ENCODE measurements around the gene STK11IP.

The STK11IP gene

DNA sequence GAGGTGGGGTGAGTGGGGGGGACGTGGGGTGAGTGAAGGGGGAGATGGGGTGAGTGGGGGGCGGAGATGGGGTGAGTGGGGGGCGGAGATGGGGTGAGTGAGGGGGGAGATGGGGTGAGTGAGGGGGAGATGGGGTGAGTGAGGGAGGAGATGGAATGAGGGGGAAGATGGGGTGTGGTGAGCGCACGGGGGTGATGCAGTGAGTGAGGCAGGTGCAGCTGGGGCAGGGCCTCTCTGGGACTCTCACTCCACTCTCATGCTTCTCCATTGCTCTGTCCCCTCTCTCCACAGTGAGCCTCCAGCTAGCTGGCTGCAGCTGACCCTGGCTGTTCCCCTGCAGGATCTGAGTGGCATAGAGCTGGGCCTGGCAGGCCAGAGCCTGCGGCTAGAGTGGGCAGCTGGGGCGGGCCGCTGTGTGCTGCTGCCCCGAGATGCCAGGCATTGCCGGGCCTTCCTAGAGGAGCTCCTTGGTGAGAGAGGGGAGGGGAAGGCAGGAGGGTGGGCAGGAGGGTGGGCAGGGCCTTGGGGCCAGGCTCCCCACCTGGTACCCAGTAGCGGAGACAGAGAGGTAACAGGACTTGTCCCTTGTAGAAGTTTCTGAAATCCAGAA lies 15.9 kb downstream of the STK11IP start:
- Mint-ChIP-seq H3K4me3 (no peak overlapping the region), H3K9me3 (no peaks in the 10 kb centered on the region), H3K4me1 (peaks cover 12% of the 10 kb centered on the region), H3K27ac (peak overlapping the region; percentile 19), H3K36me3 (peaks cover 27% of the 10 kb centered on the region), H3K27me3 (no peaks in the 10 kb centered on the region)
- no peak for DNase-seq (ENCODE audit: low spot score in 2 of 2)
- no peak for ATAC-seq (ENCODE audit: low read depth)

DNA sequence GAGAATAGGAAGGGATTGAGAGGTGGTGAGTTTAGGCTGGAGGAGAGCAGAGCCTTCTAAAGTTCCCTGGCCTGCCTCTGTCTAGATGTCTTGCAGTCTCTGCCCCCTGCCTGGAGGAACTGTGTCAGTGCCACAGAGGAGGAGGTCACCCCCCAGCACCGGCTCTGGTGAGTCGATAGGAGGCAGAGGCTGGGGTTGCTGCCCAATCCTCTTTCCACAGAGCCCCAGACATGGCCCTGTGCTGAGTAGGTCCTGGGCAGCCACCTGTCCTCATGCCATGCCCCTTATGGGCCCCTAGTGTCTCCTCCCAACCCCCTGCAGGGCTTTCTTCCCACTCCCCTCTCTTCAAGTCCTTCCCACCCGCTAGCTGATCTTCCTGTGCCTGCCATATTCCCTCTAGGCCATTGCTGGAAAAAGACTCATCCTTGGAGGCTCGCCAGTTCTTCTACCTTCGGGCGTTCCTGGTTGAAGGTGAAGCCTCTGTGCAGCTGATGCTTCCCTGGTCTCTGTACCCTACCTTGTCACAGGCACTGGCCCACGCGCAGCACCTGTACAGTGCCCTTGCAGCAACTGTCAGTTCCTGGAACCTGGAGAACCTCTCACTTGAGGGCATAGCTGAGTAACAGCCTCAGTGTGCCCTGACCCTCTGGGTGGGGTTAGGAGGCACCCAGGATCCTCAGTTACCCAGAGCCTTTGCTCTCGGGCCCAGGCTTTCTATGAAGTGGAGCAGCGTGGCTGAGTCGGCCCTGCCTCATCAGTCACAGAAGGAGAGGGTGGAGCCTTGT lies 16.6 kb downstream of the STK11IP start:
- no peak overlapping the region for H3K4me3 Mint-ChIP-seq
- no peak overlapping the region for H3K27ac Mint-ChIP-seq
- no peak for ATAC-seq (ENCODE audit: low read depth)
- no peak for DNase-seq (ENCODE audit: low spot score in 2 of 2)
- H3K27me3 Mint-ChIP-seq = no peaks in the 10 kb centered on the region
- H3K9me3 Mint-ChIP-seq = no peaks in the 10 kb centered on the region
- peaks cover 12% of the 10 kb centered on the region for H3K4me1 Mint-ChIP-seq
- peaks cover 26% of the 10 kb centered on the region for H3K36me3 Mint-ChIP-seq

DNA sequence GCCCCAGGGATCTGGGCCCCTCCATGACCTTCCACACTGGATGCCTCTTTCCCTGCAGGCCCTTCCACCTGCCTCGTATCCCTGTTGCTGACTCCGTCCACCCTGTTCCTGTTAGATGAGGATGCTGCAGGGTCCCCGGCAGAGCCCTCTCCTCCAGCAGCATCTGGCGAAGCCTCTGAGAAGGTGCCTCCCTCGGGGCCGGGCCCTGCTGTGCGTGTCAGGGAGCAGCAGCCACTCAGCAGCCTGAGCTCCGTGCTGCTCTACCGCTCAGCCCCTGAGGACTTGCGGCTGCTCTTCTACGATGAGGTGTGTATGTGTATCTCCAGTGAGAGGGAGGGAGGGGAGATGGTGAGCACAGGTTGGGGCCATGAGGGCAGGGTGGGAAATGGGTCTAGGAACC lies 17.4 kb downstream of the STK11IP start:
- Mint-ChIP-seq H3K4me1 (peaks cover 12% of the 10 kb centered on the region), H3K27me3 (no peaks in the 10 kb centered on the region), H3K9me3 (no peaks in the 10 kb centered on the region), H3K27ac (no peak overlapping the region), H3K36me3 (peaks cover 24% of the 10 kb centered on the region), H3K4me3 (no peak overlapping the region)
- ATAC-seq (ENCODE audit: low read depth) (no peak), DNase-seq (ENCODE audit: low spot score in 2 of 2) (no peak)

GRCh38 chr2:219615894-219616293 lies 18.2 kb downstream of the STK11IP start:
- DNase-seq (ENCODE audit: low spot score in 2 of 2) (no peak), ATAC-seq (ENCODE audit: low read depth) (no peak)
- no peaks in the 10 kb centered on the region for H3K27me3 Mint-ChIP-seq
- H3K27ac Mint-ChIP-seq = no peak overlapping the region
- H3K36me3 Mint-ChIP-seq = peaks cover 21% of the 10 kb centered on the region
- H3K9me3 Mint-ChIP-seq = no peaks in the 10 kb centered on the region
- no peak overlapping the region for H3K4me3 Mint-ChIP-seq
- H3K4me1 Mint-ChIP-seq = peaks cover 12% of the 10 kb centered on the region

GRCh38 chr2:219616550-219616949 lies 18.9 kb downstream of the STK11IP start:
- no peak overlapping the region for H3K27ac Mint-ChIP-seq
- H3K4me1 Mint-ChIP-seq = peaks cover 10% of the 10 kb centered on the region

DNA sequence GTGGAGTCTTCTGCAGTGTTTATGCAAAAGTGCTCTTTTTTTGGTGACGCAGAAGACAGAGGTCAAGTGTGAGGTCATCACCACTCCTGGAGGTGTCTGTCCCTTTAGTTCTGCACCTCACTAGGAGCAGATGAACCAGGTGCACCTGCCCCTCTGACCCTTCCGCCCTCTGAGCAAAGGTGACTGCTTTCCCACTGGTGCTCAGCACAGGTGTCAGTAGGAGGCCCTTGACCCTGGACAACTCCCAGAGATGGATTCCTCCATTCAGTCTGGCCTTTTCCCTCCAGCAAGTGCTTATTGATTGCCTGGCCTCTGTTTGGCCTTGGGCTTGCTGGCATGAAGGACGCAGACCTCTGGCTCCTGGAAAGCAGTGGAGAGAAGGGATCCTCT lies 21.1 kb downstream of the STK11IP start:
- no peaks in the 10 kb centered on the region for H3K4me1 Mint-ChIP-seq
- H3K9me3 Mint-ChIP-seq = no peaks in the 10 kb centered on the region
- ATAC-seq (ENCODE audit: low read depth) (no peak), DNase-seq (ENCODE audit: low spot score in 2 of 2) (no peak)
- H3K4me3 Mint-ChIP-seq = no peak overlapping the region
- H3K27me3 Mint-ChIP-seq = peaks cover 7% of the 10 kb centered on the region
- no peak overlapping the region for H3K27ac Mint-ChIP-seq
- H3K36me3 Mint-ChIP-seq = peaks cover 14% of the 10 kb centered on the region

More at GRCh38 chr2:219616550-219616949, 18.9 kb downstream of the STK11IP start:
- DNase-seq (ENCODE audit: low spot score in 2 of 2) = no peak
- no peaks in the 10 kb centered on the region for H3K9me3 Mint-ChIP-seq
- no peak overlapping the region for H3K4me3 Mint-ChIP-seq
- no peak for ATAC-seq (ENCODE audit: low read depth)
- peaks cover 16% of the 10 kb centered on the region for H3K36me3 Mint-ChIP-seq
- H3K27me3 Mint-ChIP-seq = peaks cover 3% of the 10 kb centered on the region

GRCh38 chr2:219619235-219619634 lies 21.6 kb downstream of the STK11IP start:
- Mint-ChIP-seq H3K9me3 (no peaks in the 10 kb centered on the region), H3K4me1 (no peaks in the 10 kb centered on the region), H3K36me3 (peaks cover 13% of the 10 kb centered on the region), H3K4me3 (no peak overlapping the region), H3K27me3 (peaks cover 7% of the 10 kb centered on the region), H3K27ac (no peak overlapping the region)
- ATAC-seq (ENCODE audit: low read depth) (no peak), DNase-seq (ENCODE audit: low spot score in 2 of 2) (no peak)

DNA sequence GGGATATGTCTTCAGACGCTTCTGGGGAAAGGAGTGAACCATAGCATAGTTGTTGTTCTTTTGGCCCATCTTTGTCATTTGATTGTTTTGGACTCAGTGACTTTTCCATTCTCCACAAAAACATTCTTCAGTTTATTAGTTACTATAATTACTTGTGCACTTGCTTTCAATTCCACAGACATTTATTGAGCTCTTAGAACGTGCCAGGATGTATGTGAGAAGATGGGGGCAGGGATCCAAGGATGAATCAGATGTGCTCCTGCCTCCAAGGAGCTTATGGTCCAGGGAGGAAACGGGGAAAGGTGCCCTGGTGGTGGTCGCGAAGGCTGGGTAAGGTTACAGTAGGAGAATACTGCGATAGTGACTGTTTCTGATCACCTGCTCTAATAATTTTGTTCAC lies 22.9 kb downstream of the STK11IP start:
- ATAC-seq (ENCODE audit: low read depth) (no peak), DNase-seq (ENCODE audit: low spot score in 2 of 2) (no peak)
- H3K36me3 Mint-ChIP-seq = peaks cover under 1% of the 10 kb centered on the region
- no peaks in the 10 kb centered on the region for H3K4me1 Mint-ChIP-seq
- peaks cover 9% of the 10 kb centered on the region for H3K27me3 Mint-ChIP-seq
- H3K4me3 Mint-ChIP-seq = no peak overlapping the region
- H3K27ac Mint-ChIP-seq = no peak overlapping the region
- H3K9me3 Mint-ChIP-seq = no peaks in the 10 kb centered on the region

GRCh38 chr2:219621935-219622334 lies 24.3 kb downstream of the STK11IP start:
- H3K4me3 Mint-ChIP-seq = no peak overlapping the region
- H3K36me3 Mint-ChIP-seq = no peaks in the 10 kb centered on the region
- H3K27ac Mint-ChIP-seq = no peak overlapping the region
- peaks cover 18% of the 10 kb centered on the region for H3K27me3 Mint-ChIP-seq
- ATAC-seq (ENCODE audit: low read depth) (no peak), DNase-seq (ENCODE audit: low spot score in 2 of 2) (no peak)
- no peaks in the 10 kb centered on the region for H3K9me3 Mint-ChIP-seq
- no peaks in the 10 kb centered on the region for H3K4me1 Mint-ChIP-seq

DNA sequence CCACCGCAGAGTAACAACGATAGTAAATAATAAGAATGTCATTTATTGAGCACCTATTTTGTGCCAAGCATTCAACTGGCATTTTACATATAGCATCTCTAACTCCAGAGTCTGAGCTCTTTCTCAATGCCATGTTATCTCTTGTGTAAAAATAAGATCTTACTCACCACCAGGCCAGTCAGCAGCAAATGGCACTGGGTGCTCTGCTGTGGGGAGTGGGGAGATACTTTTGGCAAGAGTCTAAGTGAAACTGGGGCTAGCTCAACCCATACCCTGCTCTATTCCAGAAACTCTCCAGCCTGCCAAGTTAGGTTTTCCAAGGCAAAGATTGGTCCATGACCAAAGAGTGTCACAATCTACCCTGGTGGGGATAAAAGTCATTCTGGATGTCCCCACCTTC lies 24.8 kb downstream of the STK11IP start:
- DNase-seq (ENCODE audit: low spot score in 2 of 2) (no peak), ATAC-seq (ENCODE audit: low read depth) (no peak)
- Mint-ChIP-seq H3K36me3 (no peaks in the 10 kb centered on the region), H3K4me1 (no peaks in the 10 kb centered on the region), H3K4me3 (no peak overlapping the region), H3K9me3 (no peaks in the 10 kb centered on the region), H3K27me3 (peaks cover 20% of the 10 kb centered on the region), H3K27ac (no peak overlapping the region)

- H3K36me3 Mint-ChIP-seq = no peaks in the 10 kb centered on the region
- H3K9me3 Mint-ChIP-seq = no peaks in the 10 kb centered on the region
- DNase-seq (ENCODE audit: low spot score in 2 of 2) (no peak), ATAC-seq (ENCODE audit: low read depth) (no peak)
- no peak overlapping the region for H3K4me3 Mint-ChIP-seq
- H3K4me1 Mint-ChIP-seq = peaks cover 8% of the 10 kb centered on the region
- H3K27ac Mint-ChIP-seq = no peak overlapping the region
- H3K27me3 Mint-ChIP-seq = peaks cover 30% of the 10 kb centered on the region
Observed at GRCh38 chr2:219624565-219624964, 26.9 kb downstream of the STK11IP start.

GRCh38 chr2:219625179-219625578 lies 27.5 kb downstream of the STK11IP start:
- Mint-ChIP-seq H3K4me3 (no peak overlapping the region), H3K27ac (no peak overlapping the region), H3K9me3 (no peaks in the 10 kb centered on the region), H3K36me3 (no peaks in the 10 kb centered on the region), H3K27me3 (peaks cover 32% of the 10 kb centered on the region), H3K4me1 (peaks cover 8% of the 10 kb centered on the region)
- ATAC-seq (ENCODE audit: low read depth) (no peak), DNase-seq (ENCODE audit: low spot score in 2 of 2) (no peak)

DNA sequence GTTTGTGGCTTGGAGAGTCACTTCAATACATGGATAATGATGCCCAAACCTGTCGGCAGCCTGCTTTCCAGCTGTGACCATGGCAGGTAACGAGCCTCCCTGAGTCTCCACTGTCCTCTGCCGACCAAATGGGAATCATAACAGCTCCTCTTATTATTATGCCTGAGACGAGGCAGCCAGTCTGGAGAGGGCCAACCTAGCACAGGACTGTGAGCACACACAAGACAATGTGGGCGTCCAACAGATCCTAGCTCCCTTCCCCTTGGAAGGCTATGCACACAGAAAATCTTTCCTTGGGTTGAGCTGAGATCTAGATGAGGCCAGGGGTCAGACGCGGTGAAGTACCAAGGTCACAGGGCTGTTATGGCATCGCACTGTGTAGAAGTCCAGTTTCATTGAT lies 28.9 kb downstream of the STK11IP start:
- H3K9me3 Mint-ChIP-seq = no peaks in the 10 kb centered on the region
- ATAC-seq (ENCODE audit: low read depth) = no peak
- peaks cover 34% of the 10 kb centered on the region for H3K27me3 Mint-ChIP-seq
- no peaks in the 10 kb centered on the region for H3K36me3 Mint-ChIP-seq
- no peak for DNase-seq (ENCODE audit: low spot score in 2 of 2)
- peaks cover 8% of the 10 kb centered on the region for H3K4me1 Mint-ChIP-seq
- peak overlapping the region; percentile 73 for H3K4me3 Mint-ChIP-seq
- H3K27ac Mint-ChIP-seq = no peak overlapping the region

GRCh38 chr2:219627103-219628100 lies 29.7 kb downstream of the STK11IP start, which contains the start of gene SLC4A3:
TSS of gene SLC4A3 (plus strand) at chr2:219627630. CDS start at chr2:219627993, 363 bp downstream.
- H3K4me3 Mint-ChIP-seq = peak within 1 kb of the TSS; percentile 73
- H3K27ac Mint-ChIP-seq = no peak within 1 kb of the TSS
- H3K27me3 Mint-ChIP-seq = peaks cover 34% of the 10 kb centered on the region
- DNase-seq (ENCODE audit: low spot score in 2 of 2) = no peak
- ATAC-seq (ENCODE audit: low read depth) = peak; percentile 63
- peaks cover 8% of the 10 kb centered on the region for H3K4me1 Mint-ChIP-seq
- no peaks in the 10 kb centered on the region for H3K36me3 Mint-ChIP-seq
- no peaks in the 10 kb centered on the region for H3K9me3 Mint-ChIP-seq
